Fibroblast of mammary gland (primary cell): ENCODE data around the gene MAP3K8.
"Not testable (repeated sequence)": the region's sequence is repeated elsewhere in the genome, so short reads cannot be mapped to it uniquely, and the experiment has no call there.

ENCODE experiments used
- DNase-seq: peaks from one replicate; pipeline ENCODE4 v3.0.0-alpha.2; 2010; ENCODE audit warnings: low read depth
- H3K4me3 ChIP-seq: 2 replicates; pipeline ENCODE4 v1.5.1; 2011; ENCODE audit warnings: low read depth, mild to moderate bottlenecking, low read length, moderate library complexity; ENCODE audit not compliant: control insufficient read depth
- TF ChIP-seq, protein P1 (sequence below): conservative IDR thresholded peaks from 2 replicates; pipeline ENCODE4 v1.5.1; 2011; ENCODE audit warnings: low read depth, low read length, inconsistent platforms; ENCODE audit not compliant: control insufficient read depth, insufficient read depth

The MAP3K8 gene

DNA sequence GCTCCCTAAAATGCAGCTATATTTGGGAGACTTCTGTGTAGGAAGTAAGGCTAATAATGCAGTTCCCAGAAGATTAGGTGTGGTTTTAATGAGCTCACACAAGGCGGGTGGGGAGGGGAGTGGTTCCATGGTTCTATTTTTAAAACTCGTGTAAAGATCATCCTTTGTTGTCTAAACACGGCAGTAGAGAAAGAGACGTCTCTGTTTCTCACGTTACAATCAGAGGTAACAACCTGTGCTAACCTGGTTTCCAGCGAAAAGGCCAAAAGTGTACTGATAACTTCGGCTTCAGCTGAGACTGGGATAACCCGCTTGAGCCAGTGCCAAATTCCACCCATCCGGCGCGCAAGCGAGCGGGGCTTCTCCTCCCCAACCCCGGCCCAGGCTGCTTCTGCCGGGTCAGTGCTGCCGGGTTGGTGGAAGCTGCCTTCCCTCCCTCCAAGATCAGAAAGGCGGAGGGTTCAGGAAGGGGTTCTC, 2.5 kb upstream of the MAP3K8 start:
- H3K4me3 ChIP-seq = peak overlapping the region; percentile 4
- TF ChIP-seq, protein P1, sequence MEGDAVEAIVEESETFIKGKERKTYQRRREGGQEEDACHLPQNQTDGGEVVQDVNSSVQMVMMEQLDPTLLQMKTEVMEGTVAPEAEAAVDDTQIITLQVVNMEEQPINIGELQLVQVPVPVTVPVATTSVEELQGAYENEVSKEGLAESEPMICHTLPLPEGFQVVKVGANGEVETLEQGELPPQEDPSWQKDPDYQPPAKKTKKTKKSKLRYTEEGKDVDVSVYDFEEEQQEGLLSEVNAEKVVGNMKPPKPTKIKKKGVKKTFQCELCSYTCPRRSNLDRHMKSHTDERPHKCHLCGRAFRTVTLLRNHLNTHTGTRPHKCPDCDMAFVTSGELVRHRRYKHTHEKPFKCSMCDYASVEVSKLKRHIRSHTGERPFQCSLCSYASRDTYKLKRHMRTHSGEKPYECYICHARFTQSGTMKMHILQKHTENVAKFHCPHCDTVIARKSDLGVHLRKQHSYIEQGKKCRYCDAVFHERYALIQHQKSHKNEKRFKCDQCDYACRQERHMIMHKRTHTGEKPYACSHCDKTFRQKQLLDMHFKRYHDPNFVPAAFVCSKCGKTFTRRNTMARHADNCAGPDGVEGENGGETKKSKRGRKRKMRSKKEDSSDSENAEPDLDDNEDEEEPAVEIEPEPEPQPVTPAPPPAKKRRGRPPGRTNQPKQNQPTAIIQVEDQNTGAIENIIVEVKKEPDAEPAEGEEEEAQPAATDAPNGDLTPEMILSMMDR = no peak
- DNase-seq = peak; percentile 49

DNA sequence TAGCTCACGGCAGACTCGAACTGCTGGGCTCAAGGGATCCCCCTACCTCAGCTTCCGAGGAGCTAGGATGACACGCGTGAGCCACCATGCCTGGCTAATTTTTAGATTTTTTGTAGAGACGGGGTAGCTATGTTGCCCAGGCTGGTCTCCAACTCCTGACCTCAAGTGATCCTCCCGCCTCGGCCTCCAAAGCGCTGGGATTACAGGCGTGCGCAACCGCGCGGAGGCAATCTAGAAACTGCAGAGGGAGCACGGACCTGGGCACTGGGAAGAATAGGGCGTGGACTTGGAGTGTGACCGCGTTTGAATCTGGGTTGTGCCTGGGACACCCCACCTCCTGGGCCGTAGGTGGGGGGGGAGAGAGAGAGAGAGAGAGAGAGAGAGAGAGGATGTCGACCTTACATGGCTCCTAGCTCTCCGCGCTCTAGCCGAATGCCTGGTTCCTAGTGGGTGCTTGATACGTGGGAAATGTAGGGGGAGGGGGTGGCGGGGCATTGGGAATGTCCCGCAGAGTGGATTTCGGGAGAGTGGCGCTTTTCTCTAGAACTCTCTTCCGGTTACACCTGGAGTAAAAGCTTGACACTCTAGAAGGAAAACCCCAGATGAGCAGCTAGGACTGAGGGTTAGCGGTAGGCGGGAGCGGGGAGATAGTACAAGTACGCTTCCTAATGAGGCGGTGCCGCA, 1.2 kb upstream of the MAP3K8 start:
- peak overlapping the region; percentile 80 for H3K4me3 ChIP-seq
- DNase-seq = no peak
- TF ChIP-seq, protein P1 = no peak

DNA sequence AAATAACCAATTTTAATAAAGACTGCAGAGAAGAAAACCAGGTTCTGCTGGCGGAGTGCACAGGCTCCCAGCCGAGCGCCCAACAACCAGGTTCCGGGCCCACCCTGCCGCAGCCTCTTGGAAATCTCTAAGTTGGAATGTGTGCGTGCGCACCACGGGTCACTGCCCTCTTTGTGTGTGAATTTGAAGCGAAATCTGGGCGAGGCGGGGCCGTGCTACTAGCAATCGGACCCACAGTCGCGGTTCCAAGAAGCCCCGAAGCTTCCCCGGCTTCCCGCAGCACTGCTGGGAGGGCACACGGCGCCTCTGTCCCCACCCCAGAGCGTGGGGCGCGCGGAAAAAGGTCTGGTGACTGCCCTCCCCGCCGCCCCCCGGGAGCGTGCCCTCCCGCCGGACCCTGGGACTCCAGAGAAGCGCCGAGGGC, 666 bp upstream of the MAP3K8 start:
- peak overlapping the region; percentile 80 for H3K4me3 ChIP-seq
- TF ChIP-seq, protein P1 = no peak
- peak; percentile 68 for DNase-seq

DNA sequence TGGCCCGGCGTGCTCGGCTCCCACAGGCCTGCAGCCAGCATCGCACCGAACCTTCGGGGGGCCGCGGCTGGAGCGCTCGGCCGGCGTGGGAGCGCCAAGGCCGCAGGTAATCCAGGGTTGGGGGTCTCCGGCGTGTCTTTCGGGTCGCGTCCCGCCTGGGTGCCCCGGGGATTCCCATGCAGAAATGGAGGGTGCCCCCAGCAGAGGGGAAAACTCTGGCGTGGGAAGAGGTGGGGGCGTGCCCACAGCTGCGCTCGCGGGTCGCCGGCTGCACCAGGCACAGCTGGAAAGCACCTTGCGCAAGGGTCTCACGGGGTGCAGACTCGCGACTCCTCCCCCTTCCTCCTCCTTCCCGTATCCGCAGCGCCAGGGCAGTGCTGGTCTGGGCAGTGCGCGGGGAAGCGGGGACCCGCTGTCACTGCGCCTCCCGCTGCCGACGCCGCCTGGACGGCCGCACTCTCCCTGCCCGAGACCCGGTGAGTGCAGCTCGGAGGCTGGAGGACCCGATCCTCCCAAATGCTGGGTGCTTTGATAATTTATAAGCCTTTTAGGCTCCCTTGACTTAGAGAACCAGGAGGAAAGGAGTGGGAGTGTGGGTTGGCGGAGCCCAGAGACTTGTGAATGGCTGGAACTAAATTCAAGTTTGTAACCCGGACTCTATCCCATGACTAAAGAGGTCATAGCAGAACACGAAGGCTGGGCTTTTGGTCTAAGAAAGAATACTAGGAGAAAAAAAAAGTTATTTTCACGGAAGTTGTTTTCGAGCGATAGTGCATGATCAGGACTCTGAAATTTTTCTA, 489 bp downstream of the MAP3K8 start:
- TF ChIP-seq, protein P1 = no peak
- peak overlapping the region; percentile 80 for H3K4me3 ChIP-seq
- peak; percentile 82 for DNase-seq

DNA sequence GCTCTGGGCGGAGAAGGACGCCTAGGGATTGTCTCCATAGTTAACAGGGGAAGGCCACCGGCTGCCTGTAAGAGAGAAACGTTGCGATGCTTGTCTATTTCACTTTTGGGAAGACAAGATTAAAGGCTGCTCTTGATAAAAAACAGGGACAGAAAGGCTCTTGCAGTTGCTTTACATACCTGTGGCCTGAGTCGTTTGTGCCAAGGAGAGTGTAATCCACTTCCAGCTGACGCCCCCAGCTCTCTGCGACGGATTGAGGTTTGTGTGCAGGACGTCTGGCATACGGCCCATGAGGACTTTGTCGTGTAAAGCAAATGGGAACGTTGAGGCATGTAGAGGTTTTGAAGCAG, 1.1 kb downstream of the MAP3K8 start:
- H3K4me3 ChIP-seq = peak overlapping the region; percentile 80
- peak; percentile 70 for DNase-seq
- TF ChIP-seq, protein P1 = no peak

DNA sequence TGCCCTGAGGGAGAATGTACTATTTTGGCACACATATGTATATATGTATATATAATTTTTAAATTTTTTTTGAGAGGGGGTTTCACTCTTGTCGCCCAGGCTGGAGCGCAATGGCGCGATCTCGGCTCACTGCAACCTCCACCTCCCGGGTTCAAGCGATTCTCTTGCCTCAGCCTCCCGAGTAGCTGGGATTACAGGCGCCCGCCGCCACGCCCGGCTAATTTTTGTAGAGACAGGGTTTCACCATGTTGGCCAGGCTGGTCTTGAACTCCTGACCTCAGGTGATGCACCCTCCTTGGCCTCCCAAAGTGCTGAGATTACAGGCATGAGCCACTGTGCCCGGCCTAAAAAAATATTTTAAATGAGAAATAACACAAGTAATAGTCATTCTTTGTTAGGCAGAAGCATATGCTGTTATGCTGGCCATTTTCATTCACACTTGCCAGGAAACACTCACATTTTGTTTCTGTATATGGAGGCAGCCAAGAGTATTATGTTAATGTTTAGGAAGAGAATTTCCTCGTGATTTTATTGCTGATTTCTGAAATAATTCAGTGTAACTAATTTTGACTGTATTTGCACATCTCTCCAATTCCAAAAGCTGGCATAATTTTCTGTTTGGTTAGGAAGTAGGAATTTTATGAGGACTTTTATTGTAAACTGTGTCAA, 1.6 kb downstream of the MAP3K8 start:
- H3K4me3 ChIP-seq = peak overlapping the region; percentile 80
- not testable (repeated sequence) for DNase-seq

DNA sequence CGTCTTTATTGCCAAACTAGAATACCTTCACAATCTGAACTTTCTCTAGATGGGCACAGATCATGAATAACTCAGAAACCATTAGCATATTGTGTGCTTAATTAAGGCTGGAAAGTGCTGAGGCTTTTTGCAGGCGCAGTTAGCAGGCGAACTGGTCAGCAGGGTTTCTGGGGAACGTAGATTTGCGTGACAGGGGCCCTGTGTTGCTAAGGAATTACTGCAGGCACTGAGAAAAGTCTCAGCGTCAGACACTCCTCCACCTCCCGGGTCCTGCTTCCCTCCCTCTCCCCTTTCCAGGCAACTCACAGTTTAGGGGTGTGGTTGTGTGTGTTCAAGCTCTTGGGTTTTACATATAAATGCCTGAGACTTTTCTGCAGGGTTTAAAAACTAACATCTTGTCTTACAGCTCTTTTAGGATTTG, 2.2 kb downstream of the MAP3K8 start:
- peak overlapping the region; percentile 80 for H3K4me3 ChIP-seq
- peak; percentile 73 for DNase-seq
- TF ChIP-seq, protein P1 = no peak
